ENCODE results near the gene HYCC1.
A peak's percentile ranks its signal among the peaks of the same experiment; 100 is the strongest.

The HYCC1 gene

GRCh38 chr7:23009303-23009702 lies 4.6 kb downstream of the HYCC1 start:
- no peak for DNase-seq (ENCODE audit: low spot score)
- peak overlapping the region; percentile 6 for H3K4me3 Mint-ChIP-seq
- peaks cover 10% of the 10 kb centered on the region for H3K36me3 Mint-ChIP-seq (ENCODE audit: low read depth)
- H3K4me1 Mint-ChIP-seq (ENCODE audit: low read depth), result peaks cover 18% of the 10 kb centered on the region
- H3K9me3 Mint-ChIP-seq, result no peaks in the 10 kb centered on the region
- no peak overlapping the region for H3K27ac Mint-ChIP-seq
- H3K27me3 Mint-ChIP-seq (ENCODE audit: low read depth), result no peaks in the 10 kb centered on the region

DNA sequence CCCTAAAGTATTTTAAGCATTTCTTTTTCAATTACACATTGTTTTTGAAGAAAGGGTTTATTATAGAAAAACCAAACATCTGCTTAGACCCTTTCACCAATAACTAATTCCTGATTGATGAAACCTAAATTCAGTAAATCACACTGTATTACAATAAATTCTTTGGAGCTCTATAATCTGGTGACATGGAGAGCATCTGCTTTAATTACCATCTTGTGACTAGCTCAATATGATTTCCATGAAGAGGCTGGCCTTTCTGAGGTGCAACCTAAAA lies 9.7 kb downstream of the HYCC1 start:
- no peak overlapping the region for H3K27ac Mint-ChIP-seq
- H3K4me3 Mint-ChIP-seq, result no peak overlapping the region
- no peaks in the 10 kb centered on the region for H3K27me3 Mint-ChIP-seq (ENCODE audit: low read depth)
- peaks cover 56% of the 10 kb centered on the region for H3K4me1 Mint-ChIP-seq (ENCODE audit: low read depth)
- H3K9me3 Mint-ChIP-seq, result no peaks in the 10 kb centered on the region
- H3K36me3 Mint-ChIP-seq (ENCODE audit: low read depth), result peaks cover 14% of the 10 kb centered on the region
- DNase-seq (ENCODE audit: low spot score), result no peak

DNA sequence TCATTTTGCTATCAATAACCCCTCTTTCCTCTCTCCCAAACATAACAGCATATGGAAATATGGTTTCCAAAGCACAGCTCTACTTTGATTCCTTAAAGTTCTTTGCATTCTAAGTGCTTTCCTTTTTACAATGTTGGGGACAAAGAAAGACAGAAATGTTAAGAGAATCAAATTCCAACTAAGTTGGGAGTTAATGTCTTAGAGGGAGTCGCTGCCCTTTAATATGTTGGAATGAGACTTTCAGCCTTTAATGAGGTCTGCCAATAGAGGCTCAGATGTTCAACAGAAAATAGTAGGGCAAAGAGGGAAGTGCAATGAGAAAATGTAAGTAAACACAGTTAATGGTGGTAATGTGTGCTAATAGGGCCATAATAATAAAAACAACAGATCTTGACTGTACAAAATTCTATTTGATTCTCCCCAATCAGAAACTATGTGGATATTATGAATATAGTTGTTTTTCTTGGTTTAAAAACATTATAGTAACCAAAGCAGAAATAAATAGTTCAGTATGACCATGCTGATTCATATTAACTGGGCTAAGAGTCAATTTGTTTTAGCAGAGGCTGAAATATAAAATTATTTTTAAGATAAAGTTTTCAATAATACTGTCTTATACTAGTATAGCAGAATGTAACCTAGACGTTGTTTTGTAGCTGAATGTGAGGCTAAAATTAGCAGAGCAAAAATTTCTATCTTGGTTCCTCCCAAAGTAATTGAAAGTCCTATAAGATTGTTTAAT lies 10.3 kb downstream of the HYCC1 start:
- no peaks in the 10 kb centered on the region for H3K27me3 Mint-ChIP-seq (ENCODE audit: low read depth)
- no peak overlapping the region for H3K4me3 Mint-ChIP-seq
- H3K27ac Mint-ChIP-seq, result no peak overlapping the region
- H3K36me3 Mint-ChIP-seq (ENCODE audit: low read depth), result peaks cover 16% of the 10 kb centered on the region
- H3K4me1 Mint-ChIP-seq (ENCODE audit: low read depth), result peaks cover 58% of the 10 kb centered on the region
- no peak for DNase-seq (ENCODE audit: low spot score)
- no peaks in the 10 kb centered on the region for H3K9me3 Mint-ChIP-seq

DNA sequence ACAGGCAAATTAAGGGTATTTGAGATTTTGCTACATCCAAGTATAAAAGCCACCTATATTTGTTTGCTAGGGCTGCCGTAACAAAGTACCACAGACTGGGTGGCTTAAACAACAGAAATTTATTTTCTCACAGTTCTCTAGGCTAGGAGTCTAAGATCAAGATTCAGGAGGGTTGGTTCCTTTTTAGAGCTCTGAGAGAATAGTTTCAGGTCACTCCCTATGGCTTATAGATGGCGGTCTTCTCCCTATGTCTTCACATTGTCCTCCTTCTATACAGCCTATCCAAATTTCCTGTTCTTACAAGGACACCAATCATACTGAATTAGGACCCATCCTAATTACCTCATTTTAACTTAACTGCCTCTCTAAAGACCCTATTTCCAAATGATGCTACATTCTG lies 11.2 kb downstream of the HYCC1 start:
- Mint-ChIP-seq H3K4me3 (peak overlapping the region; percentile 32), H3K36me3 (ENCODE audit: low read depth) (peaks cover 23% of the 10 kb centered on the region), H3K9me3 (no peaks in the 10 kb centered on the region), H3K27me3 (ENCODE audit: low read depth) (no peaks in the 10 kb centered on the region), H3K4me1 (ENCODE audit: low read depth) (peaks cover 59% of the 10 kb centered on the region), H3K27ac (peak overlapping the region; percentile 60)
- no peak for DNase-seq (ENCODE audit: low spot score)

- H3K36me3 Mint-ChIP-seq (ENCODE audit: low read depth), result peaks cover 22% of the 10 kb centered on the region
- H3K27ac Mint-ChIP-seq, result peak overlapping the region; percentile 78
- H3K9me3 Mint-ChIP-seq, result no peaks in the 10 kb centered on the region
- no peaks in the 10 kb centered on the region for H3K27me3 Mint-ChIP-seq (ENCODE audit: low read depth)
- DNase-seq (ENCODE audit: low spot score), result no peak
- peaks cover 59% of the 10 kb centered on the region for H3K4me1 Mint-ChIP-seq (ENCODE audit: low read depth)
- H3K4me3 Mint-ChIP-seq, result peak overlapping the region; percentile 61
These were observed 12.3 kb downstream of the HYCC1 start for GRCh38 chr7:23001610-23002009.

DNA sequence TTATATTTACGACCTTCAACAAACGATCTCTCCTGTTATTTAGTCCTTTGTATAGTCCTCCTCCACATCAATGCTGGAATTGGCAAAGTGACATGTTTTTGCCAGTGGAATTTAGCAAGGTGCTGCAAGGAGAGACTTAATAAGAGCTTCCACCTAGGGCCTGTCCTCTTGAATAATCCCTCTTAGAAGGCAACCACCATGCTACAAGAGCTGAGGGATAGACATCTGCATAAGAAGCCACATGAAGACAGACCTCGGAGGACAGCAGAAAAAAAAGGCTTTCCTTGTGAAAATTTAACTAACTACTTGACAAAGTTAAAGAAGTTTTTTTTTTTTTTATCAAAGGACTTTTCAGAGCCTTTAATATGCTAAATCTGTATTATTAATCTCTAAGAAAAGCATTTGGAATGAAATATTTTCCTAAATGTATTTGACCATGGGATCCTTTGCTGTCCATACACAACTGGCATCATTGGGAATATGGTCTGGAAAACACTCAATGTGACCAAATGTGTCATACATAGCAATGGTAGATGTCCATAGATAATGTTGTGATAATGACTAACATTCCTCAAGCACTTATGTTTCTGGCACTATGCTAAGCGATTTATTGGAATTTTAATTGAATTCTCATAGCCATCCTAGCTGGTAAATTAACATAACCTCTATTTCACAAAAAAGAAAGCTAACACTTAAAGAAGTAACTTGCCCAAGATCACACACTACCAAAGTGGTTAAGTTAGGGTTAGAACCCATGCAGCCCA lies 13.2 kb downstream of the HYCC1 start:
- H3K27ac Mint-ChIP-seq, result peak overlapping the region; percentile 78
- DNase-seq (ENCODE audit: low spot score), result no peak
- H3K4me3 Mint-ChIP-seq, result peak overlapping the region; percentile 61
- H3K36me3 Mint-ChIP-seq (ENCODE audit: low read depth), result peaks cover 23% of the 10 kb centered on the region
- H3K27me3 Mint-ChIP-seq (ENCODE audit: low read depth), result no peaks in the 10 kb centered on the region
- peaks cover 60% of the 10 kb centered on the region for H3K4me1 Mint-ChIP-seq (ENCODE audit: low read depth)
- H3K9me3 Mint-ChIP-seq, result no peaks in the 10 kb centered on the region

DNA sequence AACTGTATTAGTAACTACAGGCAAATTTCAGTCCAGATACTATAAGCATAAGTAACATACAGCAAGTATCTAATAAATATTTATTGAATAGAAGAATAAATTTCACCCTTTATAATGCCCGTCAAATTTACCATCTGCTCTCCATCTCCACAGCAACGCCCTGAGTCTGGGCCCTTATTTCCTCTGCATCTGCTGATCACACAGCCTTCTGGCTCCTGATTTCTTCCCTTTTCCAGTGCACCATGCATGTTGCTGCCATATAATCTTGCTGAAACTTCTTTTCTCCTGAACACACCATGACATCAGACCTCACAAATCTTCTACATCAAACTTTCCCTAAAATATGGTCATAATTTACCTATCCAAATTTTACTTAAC lies 15.4 kb downstream of the HYCC1 start:
- no peaks in the 10 kb centered on the region for H3K27me3 Mint-ChIP-seq (ENCODE audit: low read depth)
- peaks cover 65% of the 10 kb centered on the region for H3K4me1 Mint-ChIP-seq (ENCODE audit: low read depth)

GRCh38 chr7:22997871-22998518 lies 15.9 kb downstream of the HYCC1 start:
- no peak for DNase-seq (ENCODE audit: low spot score)
- Mint-ChIP-seq H3K27ac (no peak overlapping the region), H3K36me3 (ENCODE audit: low read depth) (peaks cover 30% of the 10 kb centered on the region), H3K9me3 (no peaks in the 10 kb centered on the region), H3K4me3 (no peak overlapping the region), H3K4me1 (ENCODE audit: low read depth) (peaks cover 68% of the 10 kb centered on the region), H3K27me3 (ENCODE audit: low read depth) (no peaks in the 10 kb centered on the region)

More for the DNA sequence above, 15.4 kb downstream of the HYCC1 start:
- no peak overlapping the region for H3K4me3 Mint-ChIP-seq
- no peaks in the 10 kb centered on the region for H3K9me3 Mint-ChIP-seq
- no peak overlapping the region for H3K27ac Mint-ChIP-seq
- no peak for DNase-seq (ENCODE audit: low spot score)
- peaks cover 30% of the 10 kb centered on the region for H3K36me3 Mint-ChIP-seq (ENCODE audit: low read depth)

DNA sequence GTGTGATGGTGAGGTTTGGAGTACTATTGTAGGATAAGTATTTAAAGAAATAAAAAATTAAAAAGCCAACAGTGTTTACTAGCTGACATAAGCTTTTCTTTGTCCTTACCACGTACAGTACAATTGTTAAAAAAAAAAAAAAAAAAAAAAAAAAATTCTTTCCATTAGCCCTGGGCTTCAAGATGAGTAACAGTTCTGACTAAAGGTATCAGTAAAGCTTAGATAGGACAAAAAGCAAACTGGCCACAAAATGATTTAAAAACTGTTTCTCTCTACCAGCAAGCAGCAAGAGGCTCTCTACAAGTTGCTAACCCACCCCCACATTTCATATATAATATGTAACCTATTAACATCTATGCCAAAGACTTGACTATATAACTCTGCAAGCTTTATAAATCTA lies 17.5 kb downstream of the HYCC1 start:
- Mint-ChIP-seq H3K36me3 (ENCODE audit: low read depth) (peaks cover 30% of the 10 kb centered on the region), H3K27me3 (ENCODE audit: low read depth) (no peaks in the 10 kb centered on the region), H3K4me1 (ENCODE audit: low read depth) (peaks cover 60% of the 10 kb centered on the region), H3K4me3 (no peak overlapping the region), H3K9me3 (no peaks in the 10 kb centered on the region), H3K27ac (peak overlapping the region; percentile 38)
- DNase-seq (ENCODE audit: low spot score), result no peak

DNA sequence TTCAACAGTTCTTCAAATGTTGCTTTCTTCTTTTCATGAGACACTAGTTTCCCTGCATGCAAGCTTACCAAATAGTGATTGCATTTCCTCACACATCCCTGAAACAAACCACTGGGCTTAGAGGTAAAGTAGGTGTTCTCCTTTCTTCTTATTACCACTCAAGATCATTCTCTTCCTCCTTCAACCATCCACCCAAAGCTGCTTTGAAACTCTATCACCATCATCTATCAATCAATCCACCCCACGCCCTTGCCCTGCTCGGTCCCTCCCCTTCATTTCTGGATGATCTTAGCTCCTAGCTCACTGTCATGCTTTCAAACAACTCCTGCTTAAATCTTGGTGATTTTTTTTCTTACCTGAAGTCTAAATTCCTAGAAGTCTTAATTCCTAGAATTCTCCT lies 18.9 kb downstream of the HYCC1 start:
- DNase-seq (ENCODE audit: low spot score), result no peak
- Mint-ChIP-seq H3K4me3 (peak overlapping the region; percentile 6), H3K27ac (peak overlapping the region; percentile 43), H3K27me3 (ENCODE audit: low read depth) (no peaks in the 10 kb centered on the region), H3K9me3 (no peaks in the 10 kb centered on the region), H3K4me1 (ENCODE audit: low read depth) (peaks cover 57% of the 10 kb centered on the region), H3K36me3 (ENCODE audit: low read depth) (peaks cover 38% of the 10 kb centered on the region)

GRCh38 chr7:22992874-22993840 lies 20.8 kb downstream of the HYCC1 start:
- Mint-ChIP-seq H3K9me3 (no peaks in the 10 kb centered on the region), H3K4me3 (peak overlapping the region; percentile 7), H3K27ac (peak overlapping the region; percentile 79), H3K27me3 (ENCODE audit: low read depth) (no peaks in the 10 kb centered on the region), H3K4me1 (ENCODE audit: low read depth) (peaks cover 57% of the 10 kb centered on the region), H3K36me3 (ENCODE audit: low read depth) (peaks cover 46% of the 10 kb centered on the region)
- DNase-seq (ENCODE audit: low spot score), result peak; percentile 61

DNA sequence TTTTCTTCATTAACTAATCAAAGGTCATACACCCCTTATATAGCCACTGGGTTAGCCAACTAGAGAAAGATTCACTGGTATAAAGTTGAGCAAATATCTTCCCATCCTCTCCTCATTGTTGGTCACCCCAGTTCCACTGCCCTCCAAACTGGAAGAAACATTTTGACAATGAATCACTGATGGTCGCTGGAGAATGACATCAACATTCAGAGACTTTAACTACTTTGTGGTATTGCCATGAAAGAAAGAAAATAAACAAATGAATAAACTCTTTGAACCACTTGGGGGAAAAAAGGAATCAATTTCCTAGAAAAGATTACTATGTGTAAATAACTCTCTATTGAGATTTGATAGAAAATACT lies 23.4 kb downstream of the HYCC1 start:
- H3K36me3 Mint-ChIP-seq (ENCODE audit: low read depth), result peaks cover 40% of the 10 kb centered on the region
- DNase-seq (ENCODE audit: low spot score), result no peak
- no peak overlapping the region for H3K4me3 Mint-ChIP-seq
- H3K27me3 Mint-ChIP-seq (ENCODE audit: low read depth), result no peaks in the 10 kb centered on the region
- H3K27ac Mint-ChIP-seq, result no peak overlapping the region
- peaks cover 47% of the 10 kb centered on the region for H3K4me1 Mint-ChIP-seq (ENCODE audit: low read depth)
- no peaks in the 10 kb centered on the region for H3K9me3 Mint-ChIP-seq

DNA sequence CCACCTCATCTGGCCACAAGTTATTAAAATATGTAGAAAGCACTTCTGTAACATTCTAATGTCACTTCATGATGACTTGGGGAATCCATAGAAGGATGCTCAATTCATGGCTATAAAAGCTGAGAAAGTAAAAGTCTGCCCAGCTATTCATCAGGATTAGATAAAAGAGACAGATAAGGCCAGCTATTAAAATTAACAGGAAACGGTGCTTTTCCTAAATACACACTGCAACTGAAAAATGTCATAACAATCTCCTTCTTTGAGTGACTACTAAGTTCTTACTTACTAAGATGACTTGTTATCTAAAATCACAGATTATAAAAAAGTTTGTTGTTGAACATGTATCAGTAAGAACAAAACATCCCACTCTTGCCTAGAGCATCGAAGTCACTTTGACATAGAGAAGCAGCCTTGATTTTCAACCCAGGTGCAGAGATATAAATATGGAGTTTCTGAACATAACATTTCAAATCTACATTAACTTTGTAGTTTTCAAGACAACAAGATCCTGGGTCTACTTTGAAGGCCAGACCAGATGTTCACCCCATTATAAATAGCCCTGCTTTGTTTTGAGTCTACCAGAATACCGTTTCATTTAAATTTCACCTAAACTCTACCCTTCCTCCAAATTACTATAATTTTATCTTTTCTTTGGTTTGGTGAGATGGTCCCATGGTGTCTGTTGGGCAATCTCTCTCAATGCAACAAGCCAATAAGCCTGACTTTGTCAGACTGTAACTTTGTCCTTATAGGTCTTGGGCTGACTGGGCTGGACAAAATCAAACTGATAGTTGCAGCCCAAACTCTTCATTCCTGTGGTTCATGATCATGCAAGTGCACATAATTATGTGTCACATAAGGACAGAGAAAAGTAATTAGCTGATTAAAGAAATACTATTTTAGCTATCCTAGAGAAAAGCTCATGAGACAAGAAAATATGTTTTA lies 24.0 kb downstream of the HYCC1 start:
- H3K9me3 Mint-ChIP-seq, result no peaks in the 10 kb centered on the region
- peaks cover 40% of the 10 kb centered on the region for H3K36me3 Mint-ChIP-seq (ENCODE audit: low read depth)
- no peak overlapping the region for H3K4me3 Mint-ChIP-seq
- H3K27me3 Mint-ChIP-seq (ENCODE audit: low read depth), result no peaks in the 10 kb centered on the region
- peaks cover 41% of the 10 kb centered on the region for H3K4me1 Mint-ChIP-seq (ENCODE audit: low read depth)
- no peak overlapping the region for H3K27ac Mint-ChIP-seq
- no peak for DNase-seq (ENCODE audit: low spot score)

All from T-helper 2 cell treated with Interferon-gamma antibody and Interleukin-4, amounts not matched to agents 5 μg/mL and 100 μg/mL, for 36 hours (primary cell).